ENCODE measurements around the gene DNAH5.
"Not testable (repeated sequence)": the region's sequence is repeated elsewhere in the genome, so short reads cannot be mapped to it uniquely, and the experiment has no call there.

The DNAH5 gene

DNA sequence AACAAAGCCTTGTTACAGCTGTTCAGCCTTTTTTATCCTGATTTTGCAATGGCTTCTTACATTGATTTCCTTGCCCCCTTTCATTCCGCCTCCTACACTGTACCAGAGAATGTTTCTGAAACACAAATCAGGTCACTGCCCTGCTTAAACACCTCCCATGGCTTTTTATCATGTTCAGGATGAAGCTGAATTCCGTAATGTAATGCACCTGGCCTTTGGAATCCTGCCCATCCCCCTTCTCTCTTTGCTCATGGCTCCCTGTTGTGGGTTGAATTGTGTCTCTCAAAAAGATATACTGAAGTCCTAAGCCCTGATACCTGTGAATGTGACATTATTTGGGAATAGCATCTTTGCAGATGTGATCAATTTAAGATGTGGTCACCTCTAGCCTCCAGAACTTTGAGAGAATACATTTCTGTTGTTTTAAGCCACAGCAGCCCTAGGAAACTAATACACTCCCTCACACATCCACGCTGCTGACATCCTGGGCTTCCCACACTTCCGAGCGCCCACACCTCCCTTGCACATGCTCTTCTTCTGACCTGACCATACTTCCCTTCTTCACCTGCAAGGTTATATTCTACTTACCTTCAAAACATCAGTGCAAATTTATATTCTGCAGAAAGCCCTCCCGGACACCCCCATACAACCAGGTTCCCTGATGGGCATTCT is 101.2 kb downstream of the DNAH5 start:
- DNase-seq (ENCODE audit: low read depth, low spot score), result no peak

DNA sequence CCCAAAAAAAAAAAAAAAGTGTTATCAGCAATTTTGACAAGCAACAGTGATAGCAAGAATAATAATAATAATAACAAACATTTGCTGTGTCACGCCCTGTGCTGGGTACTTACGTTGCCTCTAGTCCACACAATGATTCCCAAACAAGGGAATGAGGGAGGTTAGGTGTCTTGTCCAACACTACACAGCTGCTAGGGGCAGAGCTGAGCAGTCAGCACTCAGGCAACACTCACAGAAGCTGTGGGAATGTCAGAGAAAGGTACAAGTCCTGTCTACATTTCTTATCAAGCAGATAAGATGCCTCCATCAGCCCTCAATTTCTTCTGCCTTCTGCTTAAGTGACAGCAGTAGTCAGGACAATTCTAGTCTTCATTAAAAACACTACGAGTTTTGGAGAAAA is 111.0 kb downstream of the DNAH5 start:
- DNase-seq (ENCODE audit: low read depth, low spot score), result no peak

DNA sequence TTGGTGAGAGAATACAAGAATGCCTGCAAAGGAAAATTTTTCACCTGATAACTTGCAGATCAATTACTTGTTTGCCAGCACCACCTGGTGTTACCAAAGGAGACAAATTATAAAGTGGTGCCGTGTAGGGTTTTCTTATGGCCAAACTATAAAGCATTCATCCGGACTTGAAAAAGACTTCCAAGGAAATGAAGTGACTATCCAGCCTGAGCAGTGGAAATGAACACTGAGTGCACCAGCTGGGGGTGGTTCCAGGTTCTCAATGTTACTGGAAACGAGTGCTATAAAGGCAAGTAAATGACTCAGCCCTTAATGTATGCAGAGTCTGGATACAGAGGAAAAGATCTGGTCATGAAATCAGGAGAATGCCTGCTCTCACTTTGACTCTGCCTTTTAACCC is 113.1 kb downstream of the DNAH5 start:
- no peak for DNase-seq (ENCODE audit: low read depth, low spot score)

DNA sequence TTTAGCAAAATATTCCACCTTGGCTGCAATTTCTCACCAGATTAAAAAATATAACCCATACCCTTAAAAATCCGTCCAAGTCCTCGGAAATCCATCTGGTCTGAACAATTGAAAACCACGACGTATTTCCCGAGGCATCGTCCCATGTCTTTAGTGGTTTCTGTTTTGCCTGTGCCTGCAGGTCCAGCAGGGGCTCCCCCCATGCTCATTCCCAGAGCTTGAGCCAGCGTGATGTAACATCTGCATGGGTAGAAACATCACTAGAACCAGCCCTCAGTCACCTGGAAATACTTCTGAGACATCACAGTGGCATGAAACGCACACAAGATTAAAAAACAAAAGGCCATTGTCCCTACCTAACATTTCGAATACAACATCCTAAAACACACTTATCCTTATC is 114.0 kb downstream of the DNAH5 start:
- DNase-seq (ENCODE audit: low read depth, low spot score), result no peak

DNA sequence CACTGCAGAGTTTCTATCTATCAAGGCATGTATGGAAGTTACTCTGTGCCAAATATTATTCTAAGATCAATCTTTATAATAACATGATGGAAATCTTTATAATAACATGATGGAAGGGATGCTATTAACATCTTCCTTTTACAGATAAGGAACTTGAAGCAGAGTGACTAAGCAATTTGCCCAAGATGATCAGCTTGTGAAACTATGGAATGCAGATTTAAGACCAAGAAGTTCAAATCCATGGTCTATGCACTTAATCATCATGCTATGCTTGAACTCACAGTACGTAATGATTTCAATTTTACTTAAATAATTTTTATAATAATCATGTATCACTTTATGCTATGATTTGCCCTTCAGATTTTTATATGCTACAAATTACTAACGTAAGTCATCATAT is 123.1 kb downstream of the DNAH5 start:
- DNase-seq (ENCODE audit: low read depth, low spot score), result no peak

DNA sequence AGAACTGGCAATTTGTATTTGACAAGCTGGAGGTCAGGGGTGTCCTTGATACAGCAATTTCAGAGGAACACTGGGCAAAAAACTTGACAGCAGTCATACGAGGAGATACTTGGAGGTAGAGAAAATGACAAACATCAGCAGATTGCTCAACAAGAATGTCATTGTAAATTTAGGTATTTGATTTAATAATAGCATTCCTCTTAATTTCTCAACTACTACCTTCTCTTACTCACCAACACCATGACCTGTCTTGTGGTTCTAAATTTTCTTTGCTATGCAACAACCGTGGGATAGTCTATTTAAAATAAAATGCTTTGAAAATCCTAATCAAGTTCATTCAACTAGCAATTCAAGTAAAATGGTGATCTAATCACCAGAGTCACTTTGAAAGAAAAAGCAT is 128.4 kb downstream of the DNAH5 start:
- no peak for DNase-seq (ENCODE audit: low read depth, low spot score)

DNA sequence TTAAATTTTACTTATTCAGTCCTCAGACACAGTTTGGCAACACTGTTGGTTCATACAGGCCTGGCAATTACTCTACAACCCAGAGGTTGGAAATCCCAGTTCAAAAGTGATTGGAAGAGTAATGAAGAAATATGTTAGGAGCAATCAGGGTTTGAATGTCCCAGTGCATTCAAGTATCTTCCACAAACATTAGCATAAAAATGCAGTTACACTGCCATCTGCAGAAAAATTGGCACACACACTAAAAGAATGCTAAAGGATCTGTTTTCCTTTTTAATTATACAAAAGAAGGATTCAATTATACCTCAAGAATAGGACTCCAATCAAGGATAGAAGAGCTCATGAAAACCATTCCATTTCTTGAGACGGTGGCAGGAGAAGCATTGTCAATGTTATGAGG is 130.2 kb downstream of the DNAH5 start:
- DNase-seq (ENCODE audit: low read depth, low spot score), result no peak

DNA sequence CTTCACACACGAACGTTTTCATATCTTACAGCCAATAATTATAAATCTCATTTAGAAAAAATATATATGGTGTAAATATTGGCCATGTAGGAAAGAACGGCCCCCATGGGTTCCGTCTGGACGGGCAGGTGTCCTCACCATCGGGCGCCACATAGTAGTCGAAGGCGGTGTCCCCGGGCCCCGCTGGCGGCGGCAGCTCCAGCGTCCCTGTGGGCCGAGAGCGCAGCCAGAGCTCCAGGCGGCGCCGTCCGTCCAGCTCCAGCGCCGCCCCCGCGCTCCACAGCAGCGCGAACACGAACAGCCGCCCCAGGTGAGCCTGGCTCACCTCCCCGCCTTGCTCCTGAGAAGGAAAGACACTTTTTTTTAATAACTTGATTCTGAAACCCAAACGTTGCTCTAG is 134.6 kb downstream of the DNAH5 start:
- DNase-seq (ENCODE audit: low read depth, low spot score), result no peak

DNA sequence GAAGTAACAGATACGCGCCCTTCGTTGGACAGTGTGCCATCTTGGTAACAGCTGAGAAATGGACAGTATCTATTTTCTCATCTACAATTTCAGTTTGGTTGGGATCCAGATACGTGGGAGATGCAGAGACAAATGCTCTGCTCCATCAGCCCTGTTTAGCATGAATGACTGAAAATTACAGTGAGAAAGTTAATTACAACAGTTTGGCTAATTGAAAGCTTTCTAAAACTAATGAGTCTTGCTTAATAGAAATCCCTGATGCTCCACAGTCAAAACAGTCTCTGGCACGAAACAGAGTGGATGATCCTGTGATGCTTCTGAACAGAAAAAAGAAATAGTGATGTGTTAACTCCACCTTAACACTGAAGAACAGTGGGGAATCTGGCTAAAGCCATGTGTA is 140.2 kb downstream of the DNAH5 start:
- no peak for DNase-seq (ENCODE audit: low read depth, low spot score)

DNA sequence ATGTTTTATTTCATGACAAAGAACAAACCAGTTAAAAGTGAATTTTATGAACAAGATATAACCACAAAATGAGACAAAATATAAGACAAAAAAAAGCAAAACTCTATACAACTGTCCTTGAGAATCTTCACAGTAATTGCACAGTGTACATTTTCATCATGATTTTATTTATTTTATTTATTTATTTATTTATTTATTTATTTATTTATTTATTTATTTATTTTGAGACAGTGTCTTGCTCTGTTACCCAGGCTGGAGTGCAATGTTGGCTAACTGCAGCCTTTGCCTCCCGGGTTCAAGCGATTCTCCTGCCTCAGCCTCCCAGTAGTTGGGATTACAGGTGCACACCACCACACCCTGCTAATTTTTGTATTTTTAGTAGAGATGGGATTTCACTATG is 145.9 kb downstream of the DNAH5 start:
- DNase-seq (ENCODE audit: low read depth, low spot score), result not testable (repeated sequence)

DNA sequence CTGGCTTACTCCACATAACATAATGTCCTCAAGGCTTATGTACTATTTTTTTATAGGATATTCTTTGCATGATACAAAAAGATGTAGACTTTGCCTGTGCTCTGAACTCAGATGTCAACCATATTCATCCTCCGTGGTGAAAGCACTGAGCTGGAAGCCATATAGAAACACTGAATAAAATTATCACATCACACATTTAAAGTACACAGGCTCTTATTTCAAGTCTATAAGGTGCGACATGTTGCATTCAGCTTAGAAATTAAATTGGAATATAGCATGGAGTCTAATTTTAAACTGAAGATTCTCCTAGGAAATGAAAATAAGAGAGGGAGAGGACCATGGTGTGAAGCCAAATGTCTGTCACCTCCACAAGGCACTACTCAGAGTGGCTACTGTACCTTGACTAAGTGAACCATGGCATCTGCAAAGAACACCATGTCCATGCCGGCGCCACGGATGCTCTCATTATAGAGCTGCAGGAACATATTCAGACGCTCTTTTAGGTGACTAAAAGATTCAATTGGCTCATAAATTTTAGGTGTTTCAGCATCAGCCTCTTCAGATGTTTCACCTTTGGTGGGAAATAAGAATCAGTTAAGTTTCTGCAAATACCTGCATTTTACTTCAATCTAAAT is 158.6 kb downstream of the DNAH5 start:
- no peak for DNase-seq (ENCODE audit: low read depth, low spot score)

DNA sequence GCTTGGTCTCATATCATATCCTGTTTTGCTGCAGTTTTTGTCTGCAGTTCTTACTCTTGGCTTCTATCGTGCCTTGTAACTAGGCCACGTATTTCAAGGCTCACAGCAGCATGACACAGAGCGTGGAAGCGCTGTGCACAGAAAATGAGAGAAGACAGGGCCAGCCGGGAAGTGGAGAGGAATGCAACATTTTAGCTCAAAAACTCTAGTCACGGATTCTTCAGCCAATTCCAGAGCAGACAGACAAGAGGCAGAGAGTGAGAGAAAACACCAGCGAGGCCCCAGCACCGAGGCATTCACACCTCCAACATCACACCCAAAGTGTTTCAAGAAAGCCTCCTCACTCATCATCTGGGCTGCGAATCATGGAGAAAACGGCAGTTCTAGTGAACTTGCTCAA is 160.8 kb downstream of the DNAH5 start:
- DNase-seq (ENCODE audit: low read depth, low spot score), result no peak

DNA sequence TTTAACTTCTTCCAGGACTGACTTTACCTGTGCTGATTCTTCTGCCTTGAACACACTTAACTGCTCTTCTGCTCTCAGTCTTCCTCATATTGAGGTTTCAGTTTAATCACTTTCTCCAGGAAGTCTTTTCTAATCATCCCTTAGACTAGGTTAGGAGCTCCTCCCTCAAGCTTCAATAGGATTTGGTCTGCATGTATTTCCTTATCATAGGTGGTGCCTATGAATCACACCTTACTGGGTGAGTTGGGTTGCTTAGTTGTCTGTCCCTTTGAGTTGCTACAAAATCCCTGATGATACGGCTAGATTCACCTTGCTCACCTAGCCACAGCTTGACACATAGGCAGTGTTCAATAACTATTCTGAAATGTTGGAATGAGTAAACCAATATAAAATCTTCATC is 164.4 kb downstream of the DNAH5 start:
- DNase-seq (ENCODE audit: low read depth, low spot score), result no peak

DNA sequence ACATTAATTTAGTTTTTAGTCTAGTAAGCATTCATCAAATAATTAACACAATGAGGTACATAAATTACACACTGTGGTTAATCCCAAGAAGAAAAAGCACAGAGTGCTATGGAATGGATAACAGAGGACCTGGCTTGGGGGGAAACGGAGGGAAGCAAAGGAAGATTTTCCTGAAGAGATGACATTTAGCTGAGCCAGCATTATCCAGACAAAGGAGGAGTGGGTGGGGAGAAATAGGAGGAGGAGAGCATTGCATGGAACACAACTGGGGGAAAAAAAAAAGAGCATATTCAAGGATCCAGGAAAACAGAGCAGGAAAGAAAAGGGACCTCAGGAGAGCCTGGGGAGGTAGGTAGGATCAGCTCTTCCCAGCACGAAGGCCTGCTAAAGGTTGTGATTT is 170.8 kb downstream of the DNAH5 start:
- DNase-seq (ENCODE audit: low read depth, low spot score), result no peak

DNA sequence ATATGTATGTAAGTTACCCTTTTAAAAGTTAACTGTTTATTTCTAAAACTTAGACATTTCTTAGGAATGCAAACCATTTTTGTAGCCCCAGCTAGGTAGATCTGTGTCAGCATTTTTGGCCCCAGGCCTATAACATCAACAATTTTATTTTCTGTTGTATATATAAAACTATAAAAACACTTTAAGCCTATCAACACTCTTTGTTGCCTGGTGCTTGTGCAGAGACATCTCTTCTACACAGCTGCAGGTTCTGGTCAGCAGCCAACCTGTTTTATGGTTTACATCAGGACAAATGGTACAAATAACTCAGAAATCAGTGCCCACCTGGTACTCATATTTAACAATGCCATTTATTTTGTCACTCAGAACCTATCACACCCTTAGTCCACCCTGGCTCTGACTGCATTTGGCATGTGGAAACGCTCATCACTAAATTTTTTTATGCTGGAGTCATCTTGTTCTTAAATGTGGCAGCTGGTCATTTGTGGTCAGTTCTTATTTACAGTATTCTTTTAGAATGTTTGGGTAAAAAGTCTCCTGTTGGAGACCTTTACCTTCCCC is 173.4 kb downstream of the DNAH5 start:
- DNase-seq (ENCODE audit: low read depth, low spot score), result no peak

DNA sequence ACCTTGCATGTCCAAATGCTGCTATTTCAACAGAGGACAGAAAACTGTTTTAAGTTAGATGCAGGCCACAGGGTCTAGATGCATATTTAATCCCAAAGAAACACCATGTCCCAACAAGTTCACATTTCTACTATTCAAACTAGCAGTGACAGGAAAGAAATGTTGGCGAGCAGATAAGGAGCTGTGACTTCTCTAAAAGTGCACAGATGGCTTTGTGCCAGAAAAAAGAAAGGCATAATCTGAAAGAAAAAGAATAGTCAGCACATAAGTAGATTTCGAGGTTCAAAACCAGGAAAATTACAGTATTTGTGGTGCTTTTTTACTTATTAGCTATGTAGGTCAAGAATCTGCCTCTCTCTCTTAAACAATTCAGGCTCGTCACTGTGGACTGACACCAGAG is 178.3 kb downstream of the DNAH5 start:
- no peak for DNase-seq (ENCODE audit: low read depth, low spot score)

DNA sequence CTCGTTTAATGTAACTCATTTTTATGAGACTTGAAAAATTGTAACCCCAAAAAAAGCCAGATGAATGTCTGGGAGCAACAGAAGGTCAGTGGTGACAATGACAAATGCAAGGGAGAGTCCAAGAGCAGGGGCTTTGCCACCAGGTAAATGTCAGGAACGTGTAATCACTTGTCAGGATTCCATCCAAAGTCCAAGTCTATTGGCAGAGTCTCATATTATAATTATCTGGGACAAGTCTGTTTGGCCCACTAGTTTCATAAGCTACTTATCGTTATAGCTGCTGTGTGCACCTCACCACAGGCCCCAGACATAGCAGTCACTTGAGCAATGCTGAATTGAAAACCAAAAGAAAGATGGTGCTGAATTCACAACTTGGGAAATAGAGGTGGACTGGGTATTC is 180.8 kb downstream of the DNAH5 start:
- DNase-seq (ENCODE audit: low read depth, low spot score), result no peak

DNA sequence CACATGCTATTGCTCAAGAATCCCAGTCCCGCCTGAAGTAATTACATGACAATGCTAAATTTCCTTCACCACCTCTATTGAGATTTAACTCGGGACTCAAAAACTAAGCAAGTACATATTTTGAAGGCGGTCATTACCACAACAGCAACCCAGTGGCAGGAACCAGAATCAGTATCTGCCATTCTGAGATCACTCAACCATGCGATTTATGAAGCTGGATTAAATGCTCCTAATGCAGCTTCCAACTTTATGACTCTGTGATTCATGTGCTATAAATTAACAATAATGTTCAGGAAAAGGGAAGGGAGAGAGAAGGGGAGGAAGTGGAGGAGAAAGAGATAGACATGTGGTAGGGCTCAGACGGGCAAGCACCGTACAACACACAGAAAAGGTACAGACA is 194.7 kb downstream of the DNAH5 start:
- DNase-seq (ENCODE audit: low read depth, low spot score), result no peak

DNA sequence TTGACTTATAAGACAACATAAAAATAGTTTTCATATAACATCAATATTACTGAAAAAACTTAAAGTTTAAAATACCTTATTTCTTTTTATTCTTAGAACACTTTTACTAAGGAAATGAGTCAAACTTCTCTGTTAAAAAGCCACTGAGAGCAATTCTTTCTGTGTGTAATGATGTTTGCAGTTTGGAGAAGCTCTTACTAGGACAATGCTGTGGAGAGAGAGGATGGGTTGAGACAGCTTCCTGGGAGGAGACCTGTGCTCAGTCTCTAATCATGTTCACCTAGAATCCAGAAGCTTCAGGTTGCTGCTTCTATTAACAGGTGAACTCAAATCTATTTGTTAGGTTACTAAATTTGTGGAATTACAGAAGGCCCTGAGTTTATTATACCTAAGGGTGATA is 198.5 kb downstream of the DNAH5 start:
- no peak for DNase-seq (ENCODE audit: low read depth, low spot score)

DNA sequence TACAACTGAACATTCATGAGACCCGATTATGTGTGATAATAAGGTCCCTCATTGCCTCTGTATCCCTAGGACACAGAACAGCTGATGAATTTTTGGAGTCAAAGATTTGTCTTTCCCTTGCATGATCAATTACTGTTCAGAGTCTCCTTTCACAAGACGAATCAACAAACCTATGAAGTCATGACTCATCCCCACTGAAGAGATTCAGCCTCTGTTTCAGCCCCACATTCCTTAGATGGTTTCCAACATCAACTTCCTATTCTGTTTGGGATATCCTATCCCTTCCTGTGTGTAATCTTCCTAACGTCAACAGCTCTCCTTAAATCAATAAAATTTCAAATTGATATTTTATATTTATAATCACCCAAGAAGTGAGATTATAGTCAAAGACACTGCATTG is 199.0 kb downstream of the DNAH5 start:
- DNase-seq (ENCODE audit: low read depth, low spot score), result no peak

DNA sequence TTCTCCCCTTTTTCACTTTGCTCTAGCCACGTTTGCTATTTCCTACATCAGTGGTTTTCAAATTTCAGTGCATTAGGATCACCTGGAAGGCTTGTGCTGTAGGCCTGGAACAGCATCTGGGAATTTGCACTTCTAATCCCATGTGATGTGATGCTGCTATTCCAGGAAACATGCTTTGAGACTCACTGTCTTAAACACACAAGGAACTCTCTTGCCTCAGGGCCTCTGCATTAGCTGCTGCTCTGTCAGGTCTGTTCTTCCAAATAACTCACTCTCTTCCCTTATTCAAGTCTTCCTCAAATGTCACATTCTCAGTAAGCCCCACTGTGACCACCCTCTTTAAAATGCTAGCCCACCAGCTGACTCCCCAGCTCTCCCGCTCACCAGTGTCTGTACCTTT is 204.0 kb downstream of the DNAH5 start:
- no peak for DNase-seq (ENCODE audit: low read depth, low spot score)

DNA sequence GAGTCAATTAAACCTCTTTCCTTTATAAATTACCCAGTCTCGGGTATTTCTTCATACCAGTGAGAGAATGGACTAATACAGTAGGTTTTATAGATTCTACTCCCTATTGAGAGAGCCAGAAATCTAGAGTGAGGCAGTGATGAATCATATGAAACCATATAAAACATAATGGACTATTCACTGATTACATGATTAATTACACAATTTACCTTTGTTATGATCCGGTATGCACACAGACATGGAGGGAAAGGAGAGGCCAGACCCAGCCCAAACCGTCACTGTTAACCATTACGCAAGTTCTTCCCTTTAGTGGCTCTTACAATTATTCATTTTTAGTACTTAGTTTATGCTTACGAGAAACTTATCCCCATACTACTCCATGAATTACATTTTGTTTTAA is 205.0 kb downstream of the DNAH5 start:
- DNase-seq (ENCODE audit: low read depth, low spot score), result no peak

DNA sequence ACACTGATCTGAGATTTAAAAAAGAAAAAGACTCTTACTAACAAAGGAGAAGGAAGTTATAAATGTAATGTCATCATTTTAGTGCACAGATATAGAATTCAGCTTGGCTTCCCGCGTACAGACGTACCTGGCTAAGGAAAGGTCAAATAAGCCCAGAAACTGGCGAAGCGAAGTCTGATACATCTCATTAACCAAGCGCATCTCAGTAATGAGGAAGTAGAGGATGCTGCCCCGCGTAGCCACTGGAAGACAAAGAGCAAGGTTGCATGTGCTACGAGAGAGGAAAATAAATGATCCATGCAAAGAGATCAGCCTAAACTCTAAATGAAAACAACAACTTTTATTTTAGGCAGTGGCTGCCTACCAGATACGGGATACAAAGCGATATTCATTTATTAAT is 208.8 kb downstream of the DNAH5 start:
- DNase-seq (ENCODE audit: low read depth, low spot score), result no peak

All from activated CD4-positive, CD25-positive, alpha-beta regulatory T cell treated with anti-CD3 and anti-CD28 coated beads, Interleukin-2, amount 50 U/mL, for 16 hours (primary cell).